GM19438 (cell line): ENCODE data around the gene RBM39.
"Not testable (repeated sequence)": the region's sequence is repeated elsewhere in the genome, so short reads cannot be mapped to it uniquely, and the experiment has no call there.

Experiments used
- ATAC-seq: cut with Tn5 transposase; IDR thresholded peaks from one replicate; pipeline ENCODE4 v1.9.1; 2021; ENCODE audit warnings: low read depth; ENCODE audit not compliant: unreplicated experiment

The RBM39 gene

GRCh38 chr20:35729836-35730582 is 12.1 kb downstream of the RBM39 start:
- ATAC-seq = no peak

- no peak for ATAC-seq
Measured at GRCh38 chr20:35729283-35729807, 12.7 kb downstream of the RBM39 start.

GRCh38 chr20:35726842-35727711 is 15.0 kb downstream of the RBM39 start:
- no peak for ATAC-seq

GRCh38 chr20:35724321-35725230 is 17.5 kb downstream of the RBM39 start:
- no peak for ATAC-seq

- ATAC-seq = not testable (repeated sequence)
Measured at GRCh38 chr20:35723652-35724320, 18.3 kb downstream of the RBM39 start.

- ATAC-seq = not testable (repeated sequence)
Measured at GRCh38 chr20:35723275-35723639, 18.8 kb downstream of the RBM39 start.

GRCh38 chr20:35721621-35722020 is 20.4 kb downstream of the RBM39 start:
- ATAC-seq = no peak

- no peak for ATAC-seq
Measured at GRCh38 chr20:35721219-35721618, 20.8 kb downstream of the RBM39 start.

GRCh38 chr20:35720165-35721123 is 21.6 kb downstream of the RBM39 start:
- no peak for ATAC-seq

GRCh38 chr20:35719717-35720116 is 22.3 kb downstream of the RBM39 start:
- no peak for ATAC-seq

GRCh38 chr20:35718972-35719635 is 23.0 kb downstream of the RBM39 start:
- no peak for ATAC-seq

- not testable (repeated sequence) for ATAC-seq
Measured at GRCh38 chr20:35718321-35718720, 23.7 kb downstream of the RBM39 start.

- no peak for ATAC-seq
Measured at GRCh38 chr20:35716330-35716729, 25.7 kb downstream of the RBM39 start.

GRCh38 chr20:35715652-35716051 is 26.4 kb downstream of the RBM39 start:
- no peak for ATAC-seq

- ATAC-seq = no peak
Measured at GRCh38 chr20:35714127-35714526, 27.9 kb downstream of the RBM39 start.

GRCh38 chr20:35713120-35713519 is 28.9 kb downstream of the RBM39 start:
- ATAC-seq = not testable (repeated sequence)

GRCh38 chr20:35711588-35712209 is 30.4 kb downstream of the RBM39 start:
- no peak for ATAC-seq
